Skeletal muscle tissue (tissue), 4 donors: ENCODE results near the gene CFAP68. TPM values are rescaled to one million over a fixed set of nuclear protein-coding genes. Genes with fewer than 3 reads are reported as not detected.
"Not testable (repeated sequence)": the region's sequence is repeated elsewhere in the genome, so short reads cannot be mapped to it uniquely, and the experiment has no call there.

ENCODE experiments used
- H3K27ac ChIP-seq: one replicate; pipeline ENCODE4 v1.7.0; 2013; ENCODE audit warnings: mild to moderate bottlenecking, low read depth, low read length, inconsistent platforms
- H3K27me3 ChIP-seq, 3 donors: one replicate each; pipeline ENCODE4 v1.7.0; 2013; ENCODE audit warnings: low read length in 3 of 3; ENCODE audit not compliant: control insufficient read depth in 3 of 3, insufficient read depth in 3 of 3
- H3K36me3 ChIP-seq, 3 donors: one replicate each; pipeline ENCODE4 v1.7.0; 2013; ENCODE audit warnings: low read length in 3 of 3; ENCODE audit not compliant: control insufficient read depth in 3 of 3, insufficient read depth in 3 of 3
- H3K4me1 ChIP-seq, 3 donors: one replicate each; pipeline ENCODE4 v1.7.0; 2013; ENCODE audit warnings: low read length in 3 of 3, mild to moderate bottlenecking in 3 of 3; ENCODE audit not compliant: control insufficient read depth in 3 of 3, insufficient read depth in 3 of 3
- H3K4me3 ChIP-seq, 3 donors: one replicate each; pipeline ENCODE4 v1.7.0; 2013; ENCODE audit warnings: low read length in 3 of 3
- H3K9ac ChIP-seq, 3 donors: one replicate each; pipeline ENCODE4 v1.7.0; 2013; ENCODE audit warnings: low read length in 3 of 3, mild to moderate bottlenecking in 3 of 3, moderate library complexity in 2 of 3, low read depth in 1 of 3
- H3K9me3 ChIP-seq, 3 donors: one replicate each; pipeline ENCODE4 v1.7.0; 2013; ENCODE audit warnings: low read length in 3 of 3; ENCODE audit not compliant: control insufficient read depth in 3 of 3
- total RNA-seq: library from RNA; depleted of rRNA; stranded (reverse); fragments of >200 nt; gene quantifications from one replicate; pipeline ENCODE4 v1.2.3, GENCODE V29; 2014
- donor health status: Osteomylitis.

The CFAP68 gene
- total RNA-seq, 1 donor from 2014 or later, result 6.8 TPM

DNA sequence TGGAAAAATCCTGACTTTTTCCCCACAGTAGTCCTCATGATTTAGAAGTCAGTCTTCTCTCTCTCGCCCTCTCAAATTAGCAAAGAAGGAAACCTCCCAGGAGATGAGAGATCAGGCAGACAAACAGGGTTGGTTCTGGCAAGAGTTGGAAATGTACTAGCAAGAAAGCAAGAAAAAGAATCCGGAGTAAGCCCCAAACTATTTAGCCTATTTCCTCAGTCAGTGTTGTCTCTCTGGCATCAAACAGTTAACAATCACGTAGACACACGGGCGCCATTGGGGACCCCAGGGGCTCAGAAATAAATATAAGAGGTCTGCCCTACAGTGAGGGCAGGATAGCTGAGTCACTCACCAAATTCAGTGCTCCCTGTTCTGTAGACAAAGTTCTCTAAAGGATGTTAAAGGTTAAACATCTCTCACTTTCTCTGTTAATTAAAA is 44.0 kb downstream of the CFAP68 start:
- Histone ChIP-seq H3K4me1 (peaks cover 60 to 68% (median 67%) of the 10 kb centered on the region in 3 donors), H3K4me3 (peak overlapping the region; percentile 38 to 52 (median 45)), H3K27me3 (no peaks in the 10 kb centered on the region), H3K9me3 (no peaks in the 10 kb centered on the region), H3K9ac (peak overlapping the region; percentile 64 to 80 (median 73)), H3K36me3 (no peaks in the 10 kb centered on the region), H3K27ac (peak overlapping the region; percentile 93)

DNA sequence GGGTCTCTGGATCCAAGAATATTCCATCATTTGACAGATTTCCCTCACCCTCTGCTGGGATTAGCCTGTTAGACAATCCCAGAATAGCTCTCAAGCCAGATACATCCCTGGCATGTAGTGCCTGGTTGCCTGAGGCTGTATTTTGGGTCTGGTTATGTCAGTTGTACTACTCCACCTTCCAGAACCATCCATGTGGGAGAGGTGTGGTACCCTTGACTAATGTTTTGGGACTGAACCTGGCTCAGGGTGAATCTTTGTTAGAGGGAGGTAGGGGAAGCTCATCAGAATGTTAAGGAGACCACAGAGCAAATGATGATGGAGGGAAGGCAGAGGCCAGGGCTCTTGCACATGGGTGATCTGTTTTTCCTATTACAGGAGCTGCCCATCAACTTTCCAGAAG is 44.6 kb downstream of the CFAP68 start:
- Histone ChIP-seq H3K27ac (peak overlapping the region; percentile 93), H3K9ac (peak overlapping the region; percentile 64 to 80 (median 73)), H3K27me3 (no peaks in the 10 kb centered on the region), H3K36me3 (no peaks in the 10 kb centered on the region), H3K9me3 (no peaks in the 10 kb centered on the region), H3K4me3 (peak overlapping the region; percentile 2 to 38 (median 13)), H3K4me1 (peaks cover 55 to 65% (median 62%) of the 10 kb centered on the region in 3 donors)

DNA sequence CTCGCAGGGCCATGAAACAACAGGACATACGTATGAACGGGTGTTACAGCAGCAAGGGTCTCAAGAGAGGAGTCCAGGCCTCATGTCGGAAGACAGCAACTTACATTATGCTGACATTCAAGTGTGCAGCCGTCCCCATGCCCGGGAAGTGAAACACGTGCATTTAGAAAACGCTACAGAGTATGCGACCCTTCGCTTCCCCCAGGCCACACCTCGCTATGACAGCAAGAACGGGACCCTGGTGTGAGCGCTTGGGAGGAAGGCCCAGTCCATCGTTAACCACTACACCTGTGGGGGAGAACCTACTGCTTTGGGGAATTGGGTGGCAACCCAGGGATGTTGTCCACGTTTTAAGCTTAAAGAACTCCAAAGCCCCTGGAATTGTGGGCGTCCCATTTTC is 46.6 kb downstream of the CFAP68 start:
- peak overlapping the region; percentile 73 to 83 (median 83) for H3K4me3 ChIP-seq
- no peaks in the 10 kb centered on the region for H3K36me3 ChIP-seq
- H3K4me1 ChIP-seq, result peaks cover 50 to 52% (median 51%) of the 10 kb centered on the region in 3 donors
- H3K27me3 ChIP-seq, result no peaks in the 10 kb centered on the region
- H3K27ac ChIP-seq, result peak overlapping the region; percentile 93
- peak overlapping the region; percentile 77 to 90 (median 87) for H3K9ac ChIP-seq
- no peaks in the 10 kb centered on the region for H3K9me3 ChIP-seq

DNA sequence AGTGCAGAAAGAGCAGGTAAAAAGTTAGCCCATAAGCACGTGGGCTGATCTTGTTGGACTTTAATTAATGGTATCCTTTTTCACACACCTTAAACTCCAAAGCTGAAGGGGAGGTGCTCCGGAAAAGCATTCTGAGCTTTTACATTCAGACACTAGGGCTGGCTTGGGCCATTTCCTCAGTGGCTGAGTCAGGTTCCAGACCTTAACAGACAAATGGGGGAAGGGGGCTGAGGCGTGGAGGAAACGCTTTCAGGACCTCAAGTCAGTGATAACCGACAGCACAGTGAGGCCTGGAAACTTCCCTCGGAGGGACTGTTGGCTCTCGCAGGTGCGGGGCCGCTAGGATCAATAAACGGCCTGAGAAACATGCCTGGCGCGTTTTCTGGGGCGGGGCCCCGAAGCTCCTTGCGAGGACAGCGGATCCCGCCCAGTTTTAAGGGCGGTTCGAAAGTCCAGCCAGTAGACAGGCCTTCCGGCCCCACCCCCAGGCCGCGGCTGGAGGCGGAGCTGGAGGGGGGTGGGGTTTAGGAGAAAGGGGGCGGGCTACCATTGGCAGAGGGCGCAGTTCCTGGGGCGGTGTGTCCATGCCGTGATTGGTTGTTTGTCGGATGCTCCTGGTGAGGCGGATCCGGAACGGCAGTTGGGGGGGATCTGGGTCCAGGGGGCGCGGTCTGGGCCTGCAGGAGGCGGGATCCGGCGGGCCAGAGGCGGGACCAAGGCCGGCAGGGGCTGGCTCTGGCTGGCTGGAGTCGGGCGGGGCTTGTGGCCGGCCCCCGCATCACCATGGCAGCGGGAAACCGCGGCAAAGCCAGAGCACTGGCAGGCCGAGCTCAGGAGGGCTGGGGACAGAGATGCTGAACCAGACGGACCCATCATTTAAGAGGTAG is 47.4 kb downstream of the CFAP68 start:
- H3K4me3 ChIP-seq, result peak overlapping the region; percentile 75 to 83 (median 83)
- no peaks in the 10 kb centered on the region for H3K9me3 ChIP-seq
- H3K9ac ChIP-seq, result peak overlapping the region; percentile 77 to 90 (median 87)
- H3K27me3 ChIP-seq, result no peaks in the 10 kb centered on the region
- H3K36me3 ChIP-seq, result no peaks in the 10 kb centered on the region
- H3K4me1 ChIP-seq, result peaks cover 44 to 48% (median 48%) of the 10 kb centered on the region in 3 donors
- H3K27ac ChIP-seq, result peak overlapping the region; percentile 93

DNA sequence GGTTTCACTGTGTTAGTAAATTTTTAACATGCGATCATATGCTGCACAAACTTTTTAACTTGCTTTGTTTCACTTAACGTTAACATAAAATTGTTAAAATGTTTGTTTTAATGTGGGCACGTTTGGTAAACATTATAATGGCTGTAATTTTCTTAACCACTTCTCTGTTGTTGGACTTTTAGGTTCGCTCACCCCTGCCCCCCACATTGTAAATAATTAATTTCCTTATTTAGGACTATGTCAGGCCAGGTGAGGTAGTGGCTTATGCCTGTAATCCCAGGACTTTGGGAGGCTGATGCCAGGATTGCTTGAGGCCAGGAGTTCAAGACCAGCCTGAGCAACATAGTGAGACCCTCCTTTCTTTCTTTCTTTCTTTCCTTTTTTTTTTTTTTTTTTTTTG is 51.1 kb downstream of the CFAP68 start:
- Histone ChIP-seq H3K36me3 (no peaks in the 10 kb centered on the region), H3K4me3 (no peak overlapping the region), H3K4me1 (peaks cover 17 to 20% (median 19%) of the 10 kb centered on the region in 3 donors), H3K27me3 (no peaks in the 10 kb centered on the region), H3K27ac (no peak overlapping the region), H3K9ac (no peak overlapping the region), H3K9me3 (no peaks in the 10 kb centered on the region)

DNA sequence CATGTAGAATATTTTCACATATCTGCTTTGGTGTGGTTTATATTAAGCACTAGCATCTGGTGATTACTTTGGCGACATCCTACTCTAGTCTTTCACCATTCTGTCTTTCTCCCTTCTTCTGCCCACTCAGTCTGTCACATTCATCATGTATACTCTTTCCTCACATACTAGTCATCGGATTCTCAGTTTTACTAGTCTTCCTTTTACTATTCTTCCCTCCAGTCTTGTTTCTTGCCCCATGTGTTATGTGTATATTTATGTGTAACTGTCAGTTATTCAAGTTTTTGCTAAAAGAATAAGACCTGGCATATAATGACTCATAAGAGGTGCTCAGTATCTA is 53.2 kb downstream of the CFAP68 start:
- H3K4me3 ChIP-seq, result no peak overlapping the region
- H3K4me1 ChIP-seq, result peaks cover 15 to 18% (median 16%) of the 10 kb centered on the region in 3 donors
- no peaks in the 10 kb centered on the region for H3K9me3 ChIP-seq
- no peaks in the 10 kb centered on the region for H3K36me3 ChIP-seq
- no peaks in the 10 kb centered on the region for H3K27me3 ChIP-seq
- no peak overlapping the region for H3K27ac ChIP-seq
- no peak overlapping the region for H3K9ac ChIP-seq

DNA sequence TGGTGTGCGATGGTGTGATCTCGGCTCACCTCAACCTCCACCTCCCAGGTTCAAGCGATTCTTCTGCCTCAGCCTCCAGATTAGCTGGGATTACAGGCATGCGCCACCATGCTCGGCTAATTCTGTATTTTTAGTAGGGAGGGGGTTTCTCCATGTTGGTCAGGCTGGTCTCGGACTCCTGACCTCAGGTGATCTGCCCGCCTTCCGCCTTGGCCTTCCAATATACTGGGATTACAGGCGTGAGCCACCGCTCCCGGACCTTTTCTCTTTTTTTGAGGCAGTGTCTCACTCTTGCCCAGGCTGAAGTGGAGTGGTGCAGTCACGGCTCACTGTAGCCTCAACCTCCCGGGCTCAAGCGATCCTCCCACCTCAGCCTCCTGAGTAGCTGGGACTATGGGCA is 53.8 kb downstream of the CFAP68 start:
- H3K4me3 ChIP-seq, H3K9me3 ChIP-seq, H3K27me3 ChIP-seq, H3K36me3 ChIP-seq, H3K27ac ChIP-seq, H3K9ac ChIP-seq: not testable (repeated sequence)
- H3K4me1 ChIP-seq, result peaks cover 18 to 23% (median 21%) of the 10 kb centered on the region in 3 donors

DNA sequence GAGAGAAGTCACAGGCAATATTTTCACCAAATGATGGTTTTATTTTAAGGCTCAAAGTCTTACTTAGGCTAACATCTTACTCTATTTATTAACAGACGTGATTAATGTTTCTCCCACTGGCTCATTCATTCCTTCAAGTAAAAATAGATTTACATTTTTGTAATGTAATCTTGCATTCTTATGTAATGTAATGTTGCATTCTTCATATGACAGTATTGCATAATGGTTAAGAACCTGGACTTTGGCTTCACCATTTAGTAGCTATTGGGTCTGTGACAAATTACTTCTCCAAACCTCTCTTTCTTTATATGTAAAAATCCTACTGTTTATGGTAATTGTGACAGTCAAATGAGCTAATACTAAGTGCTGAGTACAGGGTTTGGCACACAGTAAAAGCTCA is 54.5 kb downstream of the CFAP68 start:
- Histone ChIP-seq H3K27me3 (no peaks in the 10 kb centered on the region), H3K4me3 (no peak overlapping the region), H3K9ac (no peak overlapping the region), H3K4me1 (peaks cover 25 to 29% (median 26%) of the 10 kb centered on the region in 3 donors), H3K27ac (no peak overlapping the region), H3K36me3 (no peaks in the 10 kb centered on the region), H3K9me3 (no peaks in the 10 kb centered on the region)

DNA sequence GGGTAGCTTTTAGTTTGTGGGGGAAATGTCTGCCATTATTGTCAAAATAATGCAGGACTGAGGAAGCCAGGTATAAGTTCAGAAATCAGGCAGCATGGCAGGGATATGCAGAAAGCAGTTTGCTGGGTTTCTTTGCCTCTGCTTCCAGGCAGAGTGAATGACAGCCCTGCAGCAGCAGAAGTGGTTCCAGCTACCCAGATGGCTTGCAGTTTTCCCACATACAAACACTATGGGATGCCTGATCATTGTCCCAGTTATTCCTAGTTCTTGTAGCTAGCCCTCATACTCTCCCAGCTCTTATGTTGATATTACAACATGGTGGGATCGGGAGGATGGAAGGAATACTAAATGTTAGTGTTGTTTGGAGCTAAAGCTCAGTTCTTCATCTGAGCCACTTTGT is 55.0 kb downstream of the CFAP68 start:
- Histone ChIP-seq H3K36me3 (no peaks in the 10 kb centered on the region), H3K9me3 (no peaks in the 10 kb centered on the region), H3K27me3 (no peaks in the 10 kb centered on the region), H3K4me1 (peaks cover 26 to 33% (median 27%) of the 10 kb centered on the region in 3 donors), H3K9ac (no peak overlapping the region), H3K4me3 (no peak overlapping the region), H3K27ac (no peak overlapping the region)
